Hypothalamus (tissue), 51 donors: ENCODE data around the gene CREB5.

Experiments used
- DNase-seq, 51 donors: peaks; one replicate each; lab custom pipeline; 2025; lab: John Stamatoyannopoulos, UW

The CREB5 gene

DNA sequence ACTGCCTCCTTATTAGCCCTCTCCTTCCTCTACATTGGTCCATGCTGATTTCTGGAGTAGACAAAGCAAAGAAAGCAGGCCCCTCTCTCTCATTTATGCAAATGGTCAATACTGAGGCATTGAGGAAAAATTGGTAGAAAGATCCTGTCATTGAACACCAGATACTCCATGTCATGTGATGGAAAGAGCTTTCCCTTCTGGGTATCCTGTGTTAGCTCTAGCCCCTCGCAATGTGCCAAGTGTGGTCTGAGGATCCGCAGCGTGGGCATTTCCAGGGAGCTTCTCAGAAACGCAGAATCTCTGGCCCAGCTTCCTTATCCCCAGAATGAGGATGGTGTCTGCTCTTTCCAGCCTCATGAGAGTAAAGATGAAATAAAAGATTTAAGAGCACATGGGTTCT, 159.1 kb downstream of the CREB5 start:
- DNase-seq, result no peak

DNA sequence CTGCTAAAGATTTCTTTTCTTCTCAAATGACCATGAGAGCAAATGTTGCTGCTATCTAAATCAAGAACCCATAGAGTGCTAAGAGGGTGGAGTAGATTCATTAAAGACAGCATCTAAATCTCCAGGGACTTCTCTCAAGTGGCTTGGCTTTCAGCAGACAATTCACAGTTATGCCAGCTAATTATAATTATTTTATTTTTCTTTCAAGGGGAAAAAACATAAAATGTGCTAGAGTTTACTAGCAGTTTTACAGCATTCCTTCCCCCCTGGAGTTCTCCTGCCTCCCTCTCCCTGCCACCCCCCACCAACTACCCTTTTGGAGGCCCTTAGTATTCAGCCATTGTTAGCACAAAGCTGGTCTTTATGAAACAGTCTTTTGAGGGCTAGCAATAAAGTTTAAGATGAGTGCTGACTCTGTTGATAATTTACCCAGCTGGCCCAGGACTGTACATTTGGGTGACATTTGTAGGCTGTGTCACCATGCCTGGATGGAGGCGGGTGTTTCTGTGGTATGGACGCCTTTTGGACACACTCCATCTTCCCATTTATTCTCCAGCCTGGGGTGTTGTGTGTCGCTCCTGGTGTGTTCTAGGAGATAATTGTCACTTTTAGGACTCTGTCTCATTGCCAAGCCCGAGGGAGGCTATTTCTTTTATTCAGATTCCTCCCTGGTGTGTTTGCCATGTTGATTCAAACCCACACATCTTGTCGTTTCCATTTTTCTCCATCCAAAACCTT, 160.2 kb downstream of the CREB5 start:
- no peak for DNase-seq

DNA sequence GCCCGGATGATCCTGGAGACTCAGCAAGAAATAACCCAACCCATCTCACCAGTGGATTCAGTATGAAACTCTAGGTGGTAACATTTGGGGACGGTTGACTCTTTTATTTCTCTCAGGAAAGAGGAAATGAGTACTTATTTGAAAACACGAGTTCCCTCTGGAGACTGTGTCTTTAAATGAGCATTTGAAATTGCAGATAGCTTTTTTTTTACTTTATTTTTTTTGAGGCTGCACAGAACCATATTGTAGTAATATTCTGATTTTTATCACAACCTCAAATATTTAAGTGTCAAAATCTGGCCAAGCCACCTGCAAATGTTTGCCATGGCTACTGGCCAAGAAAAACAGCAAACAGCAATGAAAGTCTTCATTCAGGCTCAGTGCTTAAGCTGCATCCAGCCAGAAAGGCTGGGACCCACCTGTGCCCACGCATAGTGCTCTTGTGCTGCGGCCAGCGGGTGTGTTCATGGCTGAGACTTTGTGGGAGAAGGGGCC, 160.8 kb downstream of the CREB5 start:
- DNase-seq, result no peak

DNA sequence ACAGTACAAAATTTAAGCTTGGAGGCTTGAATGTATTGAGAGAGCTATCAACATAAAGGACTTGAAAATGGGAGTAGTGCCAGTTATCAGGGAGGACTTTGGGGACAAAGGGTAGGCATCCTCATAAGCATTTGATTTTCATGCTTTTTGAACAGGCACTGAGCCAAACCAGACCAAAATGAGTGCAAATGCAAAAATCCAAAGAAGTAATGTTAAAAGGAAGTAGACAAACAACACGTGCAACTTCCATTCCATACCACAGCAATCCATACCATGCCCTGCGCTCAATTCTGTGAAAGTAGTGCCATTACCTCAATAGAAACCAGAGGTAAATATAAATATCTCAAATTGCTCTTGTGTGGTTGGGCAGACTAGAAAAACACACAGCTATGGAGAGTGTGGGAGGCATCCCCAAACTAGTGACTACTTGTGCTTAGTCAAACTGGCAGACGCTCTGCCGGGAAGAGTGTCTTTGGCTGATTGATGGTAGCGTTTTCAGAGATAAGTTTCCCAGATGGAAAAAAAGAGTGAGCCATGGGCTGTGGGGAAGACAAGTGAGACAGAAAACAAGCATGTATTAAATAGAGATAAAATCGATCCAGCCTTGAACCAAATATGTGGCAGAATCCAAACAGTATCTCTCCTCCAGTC, 161.5 kb downstream of the CREB5 start:
- DNase-seq, result no peak

DNA sequence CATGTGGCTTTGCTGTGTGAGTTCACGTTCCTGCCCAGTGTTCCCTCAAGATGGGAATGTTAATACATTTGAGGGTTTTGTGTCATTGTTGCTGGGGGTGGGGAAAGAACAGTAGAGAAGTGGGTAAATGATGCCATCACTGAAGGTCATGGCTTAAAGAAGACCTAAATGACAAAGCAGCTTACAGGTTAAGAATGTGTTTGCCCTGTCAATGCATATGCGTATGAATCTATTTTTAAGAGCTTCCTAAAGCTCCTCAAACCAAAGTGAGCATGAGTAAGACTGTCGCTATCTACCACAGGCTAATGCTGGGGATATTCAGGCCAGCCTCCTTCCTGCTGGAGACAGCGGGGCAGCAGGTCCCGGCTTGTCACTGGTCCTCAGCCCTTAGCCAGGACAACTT, 162.9 kb downstream of the CREB5 start:
- no peak for DNase-seq

DNA sequence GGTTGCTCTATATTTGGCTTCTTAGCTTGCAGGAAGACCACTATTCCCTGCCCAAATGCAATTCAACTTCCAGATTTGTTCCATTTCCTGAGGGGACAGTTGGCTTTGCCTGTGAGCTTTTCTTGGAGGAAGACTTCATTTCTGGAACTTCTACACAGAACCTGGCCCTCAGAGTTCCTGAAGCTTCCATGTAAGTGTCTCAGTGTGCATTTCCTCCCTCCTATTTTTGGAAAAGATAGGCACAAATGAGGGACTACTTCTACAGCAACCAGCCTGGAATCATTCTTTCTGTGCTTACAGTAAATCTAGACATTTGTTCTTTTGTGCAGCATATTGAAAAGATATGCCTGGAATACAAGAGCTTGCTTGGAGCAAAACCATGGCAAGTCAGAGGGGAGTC, 164.3 kb downstream of the CREB5 start:
- DNase-seq, result no peak

DNA sequence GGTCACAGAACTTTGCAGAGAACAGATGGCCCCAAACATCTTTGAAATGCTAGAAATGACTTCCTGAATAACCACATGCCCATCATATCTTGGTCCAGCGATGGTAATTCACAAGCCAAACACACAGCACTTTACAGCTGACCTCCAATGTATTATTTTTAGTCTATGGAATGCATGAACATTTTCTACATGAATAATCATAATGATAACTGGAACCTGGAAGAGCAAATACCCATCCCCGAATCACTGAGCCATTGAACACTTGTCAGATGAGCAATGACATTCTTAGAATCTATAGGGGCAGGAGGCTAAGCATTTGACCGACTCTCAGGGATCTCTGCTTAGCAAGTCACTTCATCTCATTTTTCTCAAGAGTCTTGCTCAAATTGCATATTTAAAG, 167.3 kb downstream of the CREB5 start:
- no peak for DNase-seq

DNA sequence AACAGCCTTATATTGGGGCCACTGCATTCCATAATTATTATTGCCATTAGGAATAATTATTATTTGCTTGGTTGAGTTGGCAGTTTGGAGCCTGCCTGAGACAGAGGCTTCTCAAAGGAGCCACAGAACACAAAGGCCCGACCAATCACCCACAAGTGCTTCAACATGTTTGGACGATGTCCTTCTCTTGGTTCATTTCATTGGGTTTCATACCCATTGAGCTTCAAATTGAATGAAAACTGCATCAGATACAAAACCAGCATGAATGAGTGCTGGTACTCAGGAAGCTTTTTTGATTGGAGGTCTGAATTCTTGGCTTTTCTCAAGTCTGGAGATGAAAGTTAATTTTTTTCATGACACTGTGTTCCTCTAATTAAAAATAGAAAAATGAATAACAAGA, 168.3 kb downstream of the CREB5 start:
- DNase-seq, result no peak

DNA sequence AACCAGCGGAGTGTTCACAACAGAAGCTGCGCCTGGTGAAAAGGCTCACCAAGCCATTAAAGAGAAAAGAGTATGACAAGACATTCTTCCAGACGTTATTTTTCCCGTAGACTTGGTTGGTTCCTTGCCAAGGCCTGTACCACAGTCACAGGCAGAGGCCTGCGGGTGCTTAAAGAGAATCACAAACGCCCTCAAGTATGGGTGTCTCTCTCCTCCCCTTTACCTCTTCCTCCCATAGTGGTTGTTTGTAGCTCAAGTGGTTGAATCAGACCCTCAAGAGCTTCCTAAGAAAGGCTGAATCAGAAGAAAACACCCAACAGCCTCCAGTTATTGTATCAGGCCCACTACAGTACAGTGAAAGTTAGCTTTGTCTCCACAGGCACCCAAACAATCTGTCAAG, 169.0 kb downstream of the CREB5 start:
- no peak for DNase-seq

DNA sequence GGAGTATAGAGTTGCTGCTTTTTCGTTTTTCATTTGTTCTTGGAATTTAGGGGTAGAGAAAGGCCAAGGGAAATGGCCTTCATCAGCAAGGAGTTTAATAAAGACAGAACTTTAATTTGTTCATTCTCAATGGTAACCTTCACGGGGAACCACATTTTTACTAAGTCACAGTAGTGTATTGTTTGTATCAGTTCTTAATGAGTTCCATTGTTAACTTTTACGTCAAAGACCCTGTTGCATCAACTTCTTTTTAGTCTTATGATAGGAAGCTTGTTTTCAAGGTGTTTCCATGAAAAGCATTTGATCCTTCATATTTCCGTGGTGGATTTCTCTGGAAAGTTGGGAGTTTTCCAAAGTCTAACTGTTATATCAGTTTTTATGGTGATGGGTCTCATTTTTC, 169.9 kb downstream of the CREB5 start:
- DNase-seq, result no peak

DNA sequence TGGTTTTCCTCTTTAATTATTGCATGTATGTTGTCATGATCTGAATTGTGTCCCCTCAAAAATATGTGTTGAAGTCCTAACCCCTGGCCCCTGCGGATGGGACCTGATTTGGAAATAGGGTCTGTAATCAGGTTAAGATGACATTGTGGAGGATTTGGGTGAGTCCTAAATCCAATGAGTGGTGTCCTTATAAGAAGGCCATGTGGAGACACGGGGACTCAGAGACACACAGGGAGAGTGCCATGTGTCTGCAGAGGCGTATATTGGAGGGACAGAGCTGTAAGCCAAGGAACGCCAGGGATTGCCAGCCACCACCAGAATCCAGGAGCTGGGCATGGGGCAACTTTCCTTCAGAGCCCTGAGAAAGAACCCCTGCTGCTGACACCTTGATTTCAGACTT, 171.9 kb downstream of the CREB5 start:
- no peak for DNase-seq

DNA sequence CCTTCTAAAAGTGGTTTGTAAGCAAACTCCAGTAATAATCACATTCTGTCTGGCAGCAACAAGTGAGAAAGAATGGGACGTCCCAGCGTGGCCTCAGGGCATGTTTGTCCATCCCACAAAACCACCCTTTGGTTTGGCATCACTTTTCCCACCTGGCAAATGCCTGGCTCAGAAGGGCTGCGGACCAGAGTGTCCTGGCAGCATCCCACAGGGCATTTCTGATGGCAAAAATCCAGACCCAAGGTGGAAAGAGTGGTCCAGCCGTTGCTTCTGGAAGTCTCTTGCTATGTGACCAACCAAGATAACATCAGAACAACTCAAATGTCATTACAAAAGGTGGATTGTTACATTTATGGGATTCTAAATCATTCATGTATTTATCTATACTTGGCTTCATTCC, 174.4 kb downstream of the CREB5 start:
- DNase-seq, result no peak

DNA sequence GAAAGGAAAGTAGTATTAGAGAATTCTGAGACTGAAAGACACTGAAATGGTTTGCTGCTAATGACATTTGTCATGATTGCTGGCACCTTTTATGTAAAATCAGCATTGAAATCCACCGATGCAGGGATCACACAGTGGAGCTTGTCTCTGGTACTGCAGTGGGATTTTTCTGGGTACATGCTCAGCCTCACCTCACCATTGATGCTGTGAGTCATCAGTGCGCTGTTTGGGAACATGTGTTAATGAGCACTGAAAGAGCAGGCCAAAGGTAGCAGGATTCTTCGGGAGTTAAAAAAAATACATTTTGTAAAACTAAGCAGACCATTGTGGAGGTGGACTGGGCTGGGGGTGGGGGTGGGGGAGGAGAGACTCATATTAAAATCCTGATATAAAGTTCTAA, 174.9 kb downstream of the CREB5 start:
- DNase-seq, result peak in 2 of 51 donors; percentile 2 to 6

DNA sequence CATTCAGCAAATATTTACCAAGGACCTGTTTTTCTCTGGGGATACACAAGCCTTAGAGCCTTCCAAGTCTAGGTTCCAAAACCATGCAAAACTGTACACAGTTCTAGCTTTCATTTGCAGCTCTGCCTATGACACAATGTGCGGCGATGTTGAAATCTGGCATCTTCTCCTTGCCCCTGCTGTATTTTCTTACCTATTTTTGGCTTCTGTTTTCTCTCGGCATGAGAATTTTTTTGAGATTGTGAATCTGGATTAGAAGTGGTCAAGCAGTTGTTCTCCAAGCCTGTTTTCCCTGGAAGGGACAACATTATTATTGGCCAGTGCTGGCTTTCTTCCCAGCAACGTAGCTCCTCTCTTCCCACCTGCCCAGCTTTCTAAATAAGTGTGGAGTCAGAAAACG, 176.3 kb downstream of the CREB5 start:
- no peak for DNase-seq

DNA sequence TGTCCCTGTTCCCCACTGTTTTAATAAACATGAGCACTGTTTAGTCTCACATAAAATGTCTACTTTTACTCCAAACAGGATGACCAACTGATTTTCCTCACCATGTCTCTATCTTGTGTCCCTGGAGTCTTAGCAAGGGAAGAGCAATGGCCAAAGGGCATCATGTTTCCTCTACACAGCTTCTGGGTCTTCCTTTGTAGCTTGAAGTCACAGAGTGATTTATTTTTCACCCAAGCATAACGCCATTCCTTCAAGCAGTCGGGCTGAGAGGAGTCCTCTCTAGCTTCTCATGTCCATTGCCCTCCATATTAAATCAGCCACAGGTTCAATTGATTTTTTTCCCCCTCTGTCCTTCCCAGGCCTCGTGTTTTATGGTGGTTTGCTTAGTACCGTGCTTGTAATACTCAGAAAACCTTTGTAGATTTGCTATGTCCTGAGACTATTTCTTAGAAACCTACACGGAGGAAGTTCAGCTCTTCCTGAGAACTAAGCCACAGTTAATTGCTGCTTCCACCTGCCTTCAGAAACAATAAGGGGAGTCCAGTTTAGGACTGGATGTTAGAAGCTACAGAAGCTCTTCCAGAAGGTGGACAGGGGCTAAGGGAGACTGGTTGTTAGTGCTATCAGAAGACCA, 178.8 kb downstream of the CREB5 start:
- no peak for DNase-seq

DNA sequence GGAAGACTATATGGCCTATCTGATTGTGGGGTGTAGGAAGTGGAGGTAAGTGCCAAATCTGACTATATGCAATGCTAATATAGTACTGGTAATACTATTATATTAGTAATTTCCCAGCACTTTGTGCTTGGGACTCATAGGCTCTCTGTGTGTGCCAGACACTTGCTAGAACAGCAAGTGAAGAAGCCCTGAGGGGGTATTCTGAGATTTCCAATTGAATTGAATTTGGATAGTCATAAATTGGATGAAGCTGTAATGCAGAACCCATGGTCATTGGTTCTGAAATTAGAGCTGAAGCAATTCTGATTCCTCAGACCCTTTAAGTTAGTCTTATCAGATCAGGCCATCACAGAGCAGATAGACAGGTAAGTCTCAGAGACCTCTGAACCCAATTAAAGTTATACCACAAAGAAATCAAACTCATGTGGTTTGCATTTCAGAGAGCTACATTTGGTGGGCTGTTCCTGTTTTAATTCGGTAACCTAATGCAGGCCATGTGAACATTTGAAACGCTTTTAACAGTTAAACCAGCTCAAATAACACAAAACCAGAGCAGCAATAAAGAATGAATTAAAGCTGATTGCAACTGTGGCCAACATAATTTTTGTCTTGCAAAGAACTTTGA, 179.5 kb downstream of the CREB5 start:
- no peak for DNase-seq

DNA sequence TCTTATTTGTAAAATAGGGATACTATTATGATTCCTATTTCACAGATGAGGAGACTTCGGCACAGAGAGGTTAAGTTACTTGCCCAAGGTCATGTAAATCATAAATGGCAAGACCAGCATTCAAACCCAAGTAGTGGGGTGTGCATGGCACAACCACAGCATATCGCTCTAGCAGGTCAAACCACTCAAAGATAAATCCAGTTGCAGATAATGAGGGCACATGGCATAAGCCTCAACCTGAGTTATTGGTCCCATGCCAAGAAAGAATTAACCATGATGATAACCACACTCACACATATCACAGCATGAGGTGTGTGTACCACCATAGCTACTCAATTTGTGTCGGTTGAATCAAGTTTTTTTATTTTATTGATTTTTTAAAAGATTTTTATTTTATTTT, 180.5 kb downstream of the CREB5 start:
- DNase-seq, result no peak

DNA sequence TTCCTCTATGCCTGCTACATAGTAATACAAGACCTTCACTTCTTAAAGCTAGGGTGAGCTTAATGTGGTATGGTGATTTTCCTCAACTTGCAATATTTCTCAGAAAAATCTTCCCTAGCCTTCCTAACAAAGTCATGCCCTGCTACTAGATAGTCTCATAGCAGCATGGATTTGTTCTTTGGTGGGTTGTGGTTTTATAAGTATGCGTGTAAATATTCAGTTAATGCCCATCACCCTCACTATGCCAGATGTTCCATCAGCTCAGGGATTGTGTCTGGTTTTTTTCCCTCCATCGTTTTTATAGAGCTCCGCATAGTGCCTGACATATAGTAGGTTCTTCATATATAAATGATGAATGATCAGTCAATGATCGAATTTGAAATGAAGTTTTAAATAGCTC, 182.8 kb downstream of the CREB5 start:
- no peak for DNase-seq

DNA sequence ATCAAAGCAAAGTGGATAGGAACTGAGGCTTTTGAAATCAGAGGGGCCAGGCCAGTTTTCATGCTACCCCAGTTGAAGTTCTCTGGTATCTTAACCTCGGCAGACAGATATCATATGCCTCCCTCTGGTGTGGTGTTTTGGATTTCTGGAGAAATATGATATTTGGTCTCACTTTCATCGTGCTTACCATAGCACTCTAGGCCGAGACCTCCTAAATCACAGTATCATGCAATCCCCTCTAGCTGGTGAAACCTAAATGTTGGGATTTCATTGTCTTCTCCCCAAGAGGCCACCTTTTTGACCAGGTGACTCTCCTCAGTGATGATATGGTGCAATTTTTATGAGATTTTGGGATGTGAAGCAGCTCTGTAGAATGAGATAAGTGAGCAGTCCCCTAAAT, 183.5 kb downstream of the CREB5 start:
- DNase-seq, result no peak

DNA sequence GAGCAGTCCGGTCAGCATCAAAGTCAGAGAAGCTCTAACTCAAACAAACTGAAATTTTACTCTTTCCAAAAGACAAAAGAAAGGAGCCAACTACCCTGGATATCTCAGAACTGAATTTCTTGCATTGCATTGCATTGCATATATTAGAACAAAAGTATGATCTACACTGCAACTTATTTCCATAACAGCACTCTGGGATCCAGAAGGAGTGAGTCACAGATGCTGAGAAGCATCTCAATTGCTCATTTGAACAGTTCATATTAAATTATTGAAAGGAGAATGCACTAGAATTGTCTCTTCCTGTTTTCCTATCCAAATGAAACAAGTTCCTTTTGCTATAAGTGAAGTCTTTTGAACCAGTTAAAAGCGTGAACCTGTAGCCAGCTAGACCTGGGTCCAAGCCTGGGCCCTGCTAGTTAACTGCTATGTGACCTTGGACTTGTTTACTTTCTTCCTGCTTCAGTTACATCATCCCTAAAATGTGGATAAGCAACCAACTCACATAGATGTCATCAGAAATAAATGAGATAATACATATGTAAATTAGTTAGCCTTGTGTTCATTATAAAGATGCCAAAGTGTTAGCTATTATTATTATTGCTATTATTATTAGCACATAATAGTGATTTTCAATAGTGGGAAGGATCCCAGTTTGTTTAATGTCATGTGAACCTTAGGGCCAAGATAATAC, 184.1 kb downstream of the CREB5 start:
- DNase-seq, result no peak

DNA sequence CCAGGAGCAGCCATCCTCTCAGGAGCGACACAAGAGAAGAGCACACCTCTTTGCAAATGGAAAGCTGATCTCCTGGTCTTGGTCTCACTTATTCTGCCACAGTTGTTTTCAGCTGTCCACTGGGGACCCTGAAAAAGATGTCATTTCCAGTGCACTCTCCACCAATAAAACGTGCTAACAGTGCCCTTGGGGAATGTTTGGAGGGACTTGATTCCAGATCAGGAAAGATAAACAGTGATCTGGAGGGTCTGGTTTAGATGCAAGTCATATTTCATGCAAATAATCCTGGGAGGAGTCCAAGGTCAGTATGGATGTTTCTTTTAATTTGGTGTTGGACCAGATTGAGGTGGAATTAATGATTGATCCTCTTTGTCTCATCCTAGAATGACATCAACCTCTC, 185.0 kb downstream of the CREB5 start:
- no peak for DNase-seq
